Activated T-cell treated with anti-CD3 and anti-CD28 coated beads, Interleukin-2, amount 50 U/mL, for 24 hours (primary cell): ENCODE measurements around the gene LRMDA.
"Not testable (repeated sequence)": the region's sequence is repeated elsewhere in the genome, so short reads cannot be mapped to it uniquely, and the experiment has no call there.

Experiments
- DNase-seq: peaks from one replicate; pipeline ENCODE4 v3.0.0-alpha.2; 2020
- H3K27ac Mint-ChIP-seq: 2 replicates; pipeline ENCODE4 v1.8.0; 2020; ENCODE audit warnings: mild to moderate bottlenecking, mixed read lengths
- H3K27me3 Mint-ChIP-seq: 2 replicates; pipeline ENCODE4 v1.8.0; 2020; ENCODE audit warnings: mixed read lengths
- H3K36me3 Mint-ChIP-seq: 2 replicates; pipeline ENCODE4 v1.8.0; 2020; ENCODE audit warnings: low read depth, mixed read lengths
- H3K4me1 Mint-ChIP-seq: 2 replicates; pipeline ENCODE4 v1.8.0; 2020; ENCODE audit warnings: low read depth, mixed read lengths
- H3K4me3 Mint-ChIP-seq: 2 replicates; pipeline ENCODE4 v1.8.0; 2020; ENCODE audit warnings: mild to moderate bottlenecking, moderate library complexity, mixed read lengths
- H3K9me3 Mint-ChIP-seq: 2 replicates; pipeline ENCODE4 v1.8.0; 2020; ENCODE audit warnings: mixed read lengths

The LRMDA gene

DNA sequence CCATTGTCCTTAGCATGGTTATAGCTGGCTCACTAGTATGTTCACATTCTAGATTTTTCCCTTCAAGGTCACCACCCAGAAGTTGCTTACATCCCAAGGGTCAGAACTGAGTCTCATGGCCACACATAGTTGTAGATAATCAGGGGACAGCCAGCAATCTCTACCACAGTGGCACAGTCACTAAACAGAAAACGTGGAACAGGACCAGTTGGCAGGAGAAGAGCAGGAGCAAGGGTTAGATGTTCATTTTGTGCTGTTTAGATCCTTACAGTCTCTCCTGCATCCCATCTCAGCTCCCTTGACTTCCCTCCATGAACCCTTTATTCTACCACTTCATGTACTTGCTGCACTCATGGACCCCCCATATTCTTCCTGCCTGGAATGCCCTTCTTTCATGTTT is 73.9 kb downstream of the LRMDA start:
- peaks cover 5% of the 10 kb centered on the region for H3K27me3 Mint-ChIP-seq
- peaks cover 4% of the 10 kb centered on the region for H3K4me1 Mint-ChIP-seq
- H3K36me3 Mint-ChIP-seq = no peaks in the 10 kb centered on the region
- no peak for DNase-seq
- H3K9me3 Mint-ChIP-seq = no peaks in the 10 kb centered on the region
- no peak overlapping the region for H3K27ac Mint-ChIP-seq
- H3K4me3 Mint-ChIP-seq = no peak overlapping the region

GRCh38 chr10:75505840-75506506 is 74.5 kb downstream of the LRMDA start:
- no peaks in the 10 kb centered on the region for H3K36me3 Mint-ChIP-seq
- H3K9me3 Mint-ChIP-seq = no peaks in the 10 kb centered on the region
- no peak overlapping the region for H3K27ac Mint-ChIP-seq
- no peak for DNase-seq
- H3K27me3 Mint-ChIP-seq = peaks cover 8% of the 10 kb centered on the region
- H3K4me1 Mint-ChIP-seq = peaks cover 4% of the 10 kb centered on the region
- no peak overlapping the region for H3K4me3 Mint-ChIP-seq

- no peak for DNase-seq
- peaks cover 8% of the 10 kb centered on the region for H3K27me3 Mint-ChIP-seq
- H3K27ac Mint-ChIP-seq = no peak overlapping the region
- no peaks in the 10 kb centered on the region for H3K9me3 Mint-ChIP-seq
- no peak overlapping the region for H3K4me3 Mint-ChIP-seq
- no peaks in the 10 kb centered on the region for H3K36me3 Mint-ChIP-seq
- H3K4me1 Mint-ChIP-seq = peaks cover 4% of the 10 kb centered on the region
These were observed 75.5 kb downstream of the LRMDA start for GRCh38 chr10:75506930-75507329.

GRCh38 chr10:75507469-75507868 is 76.0 kb downstream of the LRMDA start:
- Mint-ChIP-seq H3K9me3 (no peaks in the 10 kb centered on the region), H3K27ac (no peak overlapping the region), H3K4me3 (no peak overlapping the region), H3K27me3 (peaks cover 8% of the 10 kb centered on the region), H3K4me1 (peaks cover 4% of the 10 kb centered on the region), H3K36me3 (no peaks in the 10 kb centered on the region)
- no peak for DNase-seq

- H3K36me3 Mint-ChIP-seq = no peaks in the 10 kb centered on the region
- H3K9me3 Mint-ChIP-seq = no peaks in the 10 kb centered on the region
- H3K4me3 Mint-ChIP-seq = no peak overlapping the region
- H3K27ac Mint-ChIP-seq = no peak overlapping the region
- peaks cover 10% of the 10 kb centered on the region for H3K27me3 Mint-ChIP-seq
- no peak for DNase-seq
- peaks cover 4% of the 10 kb centered on the region for H3K4me1 Mint-ChIP-seq
These were observed 76.9 kb downstream of the LRMDA start for GRCh38 chr10:75508239-75508813.

DNA sequence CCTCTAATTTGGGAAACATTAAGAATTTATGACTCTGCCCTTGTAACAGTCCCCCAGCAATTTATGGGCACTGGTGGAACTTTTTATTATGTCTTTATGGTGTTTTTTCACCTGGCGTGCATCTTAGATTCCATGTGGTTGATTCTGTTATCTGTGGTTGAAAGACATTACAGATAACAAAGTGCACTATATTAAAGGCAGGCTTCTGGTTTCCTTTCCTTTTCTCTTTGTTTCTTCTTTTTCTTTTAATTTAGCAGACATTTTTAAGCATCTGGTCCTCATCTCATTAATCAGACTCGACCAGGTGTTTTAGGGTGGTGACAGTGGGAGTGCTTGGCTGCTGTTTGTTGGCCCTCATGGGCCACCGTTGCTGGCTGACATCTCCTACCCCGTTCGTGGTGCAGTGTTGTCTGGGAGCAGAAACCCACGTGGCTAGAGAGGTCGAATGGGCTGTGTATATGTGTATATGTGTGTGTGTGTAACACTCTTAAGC is 77.4 kb downstream of the LRMDA start:
- H3K27ac Mint-ChIP-seq = no peak overlapping the region
- DNase-seq = no peak
- peaks cover 4% of the 10 kb centered on the region for H3K4me1 Mint-ChIP-seq

GRCh38 chr10:75509706-75510105 is 78.3 kb downstream of the LRMDA start:
- Mint-ChIP-seq H3K4me3 (no peak overlapping the region), H3K27me3 (peaks cover 16% of the 10 kb centered on the region), H3K4me1 (peaks cover 4% of the 10 kb centered on the region), H3K27ac (no peak overlapping the region), H3K36me3 (no peaks in the 10 kb centered on the region), H3K9me3 (no peaks in the 10 kb centered on the region)
- DNase-seq = no peak

More for the DNA sequence above, 77.4 kb downstream of the LRMDA start:
- Mint-ChIP-seq H3K36me3 (no peaks in the 10 kb centered on the region), H3K4me3 (no peak overlapping the region), H3K9me3 (no peaks in the 10 kb centered on the region), H3K27me3 (peaks cover 10% of the 10 kb centered on the region)

GRCh38 chr10:75511011-75511410 is 79.6 kb downstream of the LRMDA start:
- peaks cover 3% of the 10 kb centered on the region for H3K9me3 Mint-ChIP-seq
- H3K4me1 Mint-ChIP-seq = peaks cover 4% of the 10 kb centered on the region
- DNase-seq = no peak

GRCh38 chr10:75512203-75512933 is 80.9 kb downstream of the LRMDA start:
- DNase-seq = no peak
- H3K4me3 Mint-ChIP-seq = no peak overlapping the region
- peaks cover 7% of the 10 kb centered on the region for H3K9me3 Mint-ChIP-seq
- H3K27me3 Mint-ChIP-seq = peaks cover 17% of the 10 kb centered on the region
- no peak overlapping the region for H3K27ac Mint-ChIP-seq
- H3K4me1 Mint-ChIP-seq = peaks cover 7% of the 10 kb centered on the region
- H3K36me3 Mint-ChIP-seq = no peaks in the 10 kb centered on the region

More at GRCh38 chr10:75511011-75511410, 79.6 kb downstream of the LRMDA start:
- no peak overlapping the region for H3K27ac Mint-ChIP-seq
- H3K4me3 Mint-ChIP-seq = no peak overlapping the region
- H3K36me3 Mint-ChIP-seq = no peaks in the 10 kb centered on the region
- peaks cover 17% of the 10 kb centered on the region for H3K27me3 Mint-ChIP-seq

DNA sequence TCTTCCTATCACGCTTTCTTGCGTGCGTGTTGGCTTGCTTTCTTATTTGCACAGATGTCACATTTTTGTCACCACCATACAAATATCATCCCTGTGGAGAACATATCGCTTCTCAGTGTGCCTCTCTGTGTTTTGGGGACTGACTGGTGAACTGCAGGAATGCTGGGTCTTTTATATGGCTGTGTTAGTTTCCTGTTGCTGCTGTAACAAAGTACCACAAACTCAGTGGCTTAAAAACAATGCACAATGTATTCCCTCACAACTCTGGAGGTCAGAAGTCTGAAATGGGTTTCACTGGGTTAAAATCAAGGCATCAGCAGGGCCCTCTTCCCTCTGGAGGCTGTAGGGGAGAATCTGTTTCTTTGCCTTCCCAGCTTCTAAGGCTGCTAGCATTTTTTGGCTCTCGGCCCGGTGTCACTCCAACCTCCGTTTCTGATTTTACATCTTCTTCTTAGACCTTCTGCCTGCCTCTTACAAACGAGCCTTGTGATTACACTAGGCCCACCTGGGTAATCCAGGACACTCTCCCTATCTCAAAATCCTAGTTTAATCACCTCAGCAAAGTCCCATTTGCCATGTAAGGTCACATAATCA is 82.0 kb downstream of the LRMDA start:
- peaks cover 7% of the 10 kb centered on the region for H3K9me3 Mint-ChIP-seq
- no peaks in the 10 kb centered on the region for H3K36me3 Mint-ChIP-seq
- peaks cover 7% of the 10 kb centered on the region for H3K4me1 Mint-ChIP-seq
- no peak for DNase-seq
- no peak overlapping the region for H3K4me3 Mint-ChIP-seq
- no peak overlapping the region for H3K27ac Mint-ChIP-seq
- peaks cover 20% of the 10 kb centered on the region for H3K27me3 Mint-ChIP-seq

GRCh38 chr10:75514830-75515229 is 83.4 kb downstream of the LRMDA start:
- peaks cover 31% of the 10 kb centered on the region for H3K27me3 Mint-ChIP-seq
- peaks cover 7% of the 10 kb centered on the region for H3K9me3 Mint-ChIP-seq
- no peaks in the 10 kb centered on the region for H3K36me3 Mint-ChIP-seq
- no peak overlapping the region for H3K27ac Mint-ChIP-seq
- H3K4me1 Mint-ChIP-seq = peaks cover 3% of the 10 kb centered on the region
- DNase-seq = no peak
- H3K4me3 Mint-ChIP-seq = no peak overlapping the region

DNA sequence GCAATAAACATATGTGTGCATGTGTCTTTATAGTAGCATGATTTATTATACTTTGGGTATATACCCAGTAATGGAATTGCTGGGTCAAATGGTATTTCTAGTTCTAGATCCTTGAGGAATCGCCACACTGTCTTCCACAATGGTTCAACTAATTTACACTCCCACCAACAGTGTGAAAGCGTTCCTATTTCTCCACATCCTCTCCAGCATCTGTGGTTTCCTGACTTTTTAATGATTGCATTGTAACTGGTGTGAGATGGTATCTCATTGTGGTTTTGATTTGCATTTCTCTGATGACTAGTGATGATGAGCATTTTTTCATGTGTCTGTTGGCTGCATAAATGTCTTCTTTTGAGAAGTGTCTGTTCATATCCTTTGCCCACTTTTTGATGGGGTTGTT is 84.7 kb downstream of the LRMDA start:
- H3K27me3 Mint-ChIP-seq = peaks cover 30% of the 10 kb centered on the region
- H3K4me3 Mint-ChIP-seq, H3K4me1 Mint-ChIP-seq, H3K9me3 Mint-ChIP-seq, H3K36me3 Mint-ChIP-seq, DNase-seq, H3K27ac Mint-ChIP-seq: not testable (repeated sequence)

GRCh38 chr10:75519213-75519612 is 87.8 kb downstream of the LRMDA start:
- H3K27me3 Mint-ChIP-seq = peaks cover 34% of the 10 kb centered on the region
- not testable (repeated sequence) for H3K4me1 Mint-ChIP-seq

DNA sequence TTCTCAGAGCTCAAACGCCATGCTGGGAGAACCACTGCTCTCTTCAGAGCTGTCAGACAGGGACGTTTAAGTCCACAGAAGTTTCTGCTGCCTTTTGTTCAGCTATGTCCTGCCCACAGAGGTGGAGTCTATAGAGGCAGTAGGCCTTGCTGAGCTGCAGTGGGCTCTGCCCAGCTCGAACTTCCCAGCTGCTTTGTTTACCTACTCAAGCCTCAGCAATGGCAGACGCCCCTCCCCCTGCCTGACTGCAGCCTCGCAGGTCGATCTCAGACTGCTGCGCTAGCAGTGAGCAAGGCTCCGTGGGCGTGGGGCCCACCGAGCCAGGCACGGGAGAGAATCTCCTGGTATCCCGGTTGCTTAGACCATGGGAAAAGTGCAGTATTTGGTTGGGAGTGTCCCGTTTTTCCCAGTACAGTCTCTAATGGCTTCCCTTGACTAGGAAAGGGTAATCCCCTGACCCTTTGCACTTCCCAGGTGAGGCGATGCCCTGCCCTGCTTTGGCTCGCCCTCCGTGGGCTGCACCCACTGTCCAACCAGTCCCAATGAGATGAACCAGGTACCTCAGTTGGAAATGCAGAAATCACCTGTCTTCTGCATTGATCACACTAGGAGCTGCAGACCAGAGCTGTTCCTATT is 89.9 kb downstream of the LRMDA start:
- not testable (repeated sequence) for H3K27ac Mint-ChIP-seq, H3K4me1 Mint-ChIP-seq, H3K4me3 Mint-ChIP-seq, H3K36me3 Mint-ChIP-seq, H3K9me3 Mint-ChIP-seq, DNase-seq
- peaks cover 29% of the 10 kb centered on the region for H3K27me3 Mint-ChIP-seq

More at GRCh38 chr10:75519213-75519612, 87.8 kb downstream of the LRMDA start:
- H3K4me3 Mint-ChIP-seq, DNase-seq, H3K36me3 Mint-ChIP-seq, H3K27ac Mint-ChIP-seq, H3K9me3 Mint-ChIP-seq: not testable (repeated sequence)
